Karpas-422 (cell line): ENCODE results near the gene GALNT2. TPM values are rescaled to one million over a fixed set of nuclear protein-coding genes. Genes with fewer than 3 reads are reported as not detected.

ENCODE experiments used
- DNase-seq: peaks from one replicate; pipeline ENCODE4 v3.0.0-alpha.2; 2015
- H2AFZ ChIP-seq: fragments of 200-600 bp; sonication (generic); 2 replicates; pipeline ENCODE4 v1.6.1; 2014; ENCODE audit warnings: antibody characterized with exemption, low read length, mixed read lengths
- H3K27ac ChIP-seq: fragments of 200-600 bp; sonication (generic); 2 replicates; pipeline ENCODE4 v1.5.1; 2014; ENCODE audit warnings: mild to moderate bottlenecking, low read length, moderate library complexity
- H3K27me3 ChIP-seq: fragments of 200-600 bp; sonication (generic); 2 replicates; pipeline ENCODE4 v1.6.1; 2014; ENCODE audit warnings: low read length, mixed read lengths
- H3K36me3 ChIP-seq: fragments of 200-600 bp; sonication (generic); 2 replicates; pipeline ENCODE4 v1.6.1; 2014; ENCODE audit warnings: low read length, mixed read lengths; ENCODE audit not compliant: insufficient read depth
- H3K4me1 ChIP-seq: fragments of 200-600 bp; sonication (generic); 2 replicates; pipeline ENCODE4 v1.6.1; 2014; ENCODE audit warnings: mild to moderate bottlenecking, low read length, mixed read lengths
- H3K4me2 ChIP-seq: fragments of 200-600 bp; sonication (generic); 2 replicates; pipeline ENCODE4 v1.6.1; 2014; ENCODE audit warnings: low read length, low read depth, mild to moderate bottlenecking; ENCODE audit not compliant: poor library complexity, severe bottlenecking
- H3K4me3 ChIP-seq: fragments of 200-600 bp; sonication (generic); 2 replicates; pipeline ENCODE4 v1.5.1; 2014; ENCODE audit warnings: mild to moderate bottlenecking, antibody characterized with exemption, low read length, mixed read lengths
- H3K79me2 ChIP-seq: fragments of 200-600 bp; sonication (generic); 2 replicates; pipeline ENCODE4 v1.6.1; 2014; ENCODE audit warnings: mild to moderate bottlenecking, low read length, mixed read lengths
- H3K9ac ChIP-seq: fragments of 200-600 bp; sonication (generic); 2 replicates; pipeline ENCODE4 v1.6.0; 2014; ENCODE audit warnings: low read length
- H3K9me2 ChIP-seq: fragments of 200-600 bp; sonication (generic), shearing (Covaris generic); replicated peaks from 2 replicates; pipeline ENCODE4 v1.6.0; 2014; ENCODE audit warnings: mild to moderate bottlenecking, low read length, moderate library complexity; ENCODE audit not compliant: insufficient read depth
- H3K9me3 ChIP-seq: fragments of 300-700, 200-600 bp; sonication (generic); 2 replicates; pipeline ENCODE4 v1.6.1; 2014; ENCODE audit warnings: low read length, mixed read lengths
- H4K20me1 ChIP-seq: fragments of 200-600 bp; sonication (generic); 2 replicates; pipeline ENCODE4 v1.6.1; 2014; ENCODE audit warnings: mild to moderate bottlenecking, antibody characterized with exemption, low read length, low read depth; ENCODE audit not compliant: insufficient read depth
- total RNA-seq: library from RNA; depleted of rRNA; stranded (reverse); fragments of >200 nt; shearing (Covaris generic); gene quantifications from 2 replicates; pipeline ENCODE4 v1.2.3, GENCODE V29; 2014; ENCODE audit warnings: low replicate concordance

Gene GALNT2
- total RNA-seq, 1 experiment from 2014 or later, result 2.7 TPM

DNA sequence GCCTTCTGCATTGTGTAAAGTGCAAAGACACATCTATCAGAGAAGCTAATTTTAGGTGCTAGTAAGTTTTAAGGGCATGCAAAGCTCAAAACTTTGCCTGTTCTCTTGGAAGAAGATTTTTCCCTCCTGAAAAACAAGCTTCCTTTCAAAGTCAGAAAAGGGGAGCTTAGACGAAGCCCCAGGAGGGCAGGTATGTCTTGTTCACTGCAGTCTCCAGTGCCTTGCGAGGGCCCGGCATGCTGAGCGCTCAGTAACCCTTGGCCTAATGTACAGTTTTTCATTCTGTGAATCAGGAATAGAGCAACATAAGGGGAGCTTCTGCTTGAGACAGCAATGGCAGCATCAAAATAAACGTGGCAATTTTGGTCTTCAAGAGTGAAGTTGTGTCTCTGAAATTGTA is 35.0 kb downstream of the GALNT2 start:
- DNase-seq, result no peak
- Histone ChIP-seq H3K9me3 (no peaks in the 10 kb centered on the region), H4K20me1 (peaks cover 44% of the 10 kb centered on the region; the same call in 1 of the 2 replicates), H3K36me3 (no peaks in the 10 kb centered on the region), H3K79me2 (no peaks in the 10 kb centered on the region), H3K4me3 (no peak overlapping the region), H3K27ac (no peak overlapping the region), H3K4me2 (no peak overlapping the region), H3K9ac (no peak overlapping the region), H3K9me2 (no peaks in the 10 kb centered on the region), H3K27me3 (no peaks in the 10 kb centered on the region), H2AFZ (no peak overlapping the region), H3K4me1 (no peaks in the 10 kb centered on the region)

DNA sequence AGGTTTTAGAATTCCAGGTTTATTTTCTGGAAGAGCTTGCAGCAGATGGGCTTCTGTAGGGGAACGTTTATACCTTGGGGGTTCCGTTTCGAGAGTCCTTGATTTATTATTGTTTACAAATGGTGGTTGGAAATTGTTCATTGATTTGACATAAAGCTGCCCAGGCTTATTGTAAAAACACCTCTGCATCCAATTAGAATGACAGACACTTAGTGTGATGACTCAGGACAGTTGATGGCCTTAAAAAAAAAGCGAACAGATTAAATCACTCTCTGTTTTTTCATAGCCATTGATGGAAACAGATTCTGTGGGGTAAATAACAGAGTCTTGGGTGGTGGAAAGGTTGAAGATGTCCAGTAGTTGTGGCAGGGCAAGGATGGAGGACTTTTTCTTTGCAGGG is 35.4 kb downstream of the GALNT2 start:
- H3K79me2 ChIP-seq, result no peaks in the 10 kb centered on the region
- peaks cover 44% of the 10 kb centered on the region; the same call in 1 of the 2 replicates for H4K20me1 ChIP-seq
- H3K4me3 ChIP-seq, result no peak overlapping the region
- H2AFZ ChIP-seq, result no peak overlapping the region
- no peaks in the 10 kb centered on the region for H3K9me2 ChIP-seq
- no peak overlapping the region for H3K9ac ChIP-seq
- H3K27me3 ChIP-seq, result no peaks in the 10 kb centered on the region
- H3K27ac ChIP-seq, result no peak overlapping the region
- no peak for DNase-seq
- no peaks in the 10 kb centered on the region for H3K4me1 ChIP-seq
- H3K4me2 ChIP-seq, result no peak overlapping the region
- H3K9me3 ChIP-seq, result no peaks in the 10 kb centered on the region
- H3K36me3 ChIP-seq, result no peaks in the 10 kb centered on the region

DNA sequence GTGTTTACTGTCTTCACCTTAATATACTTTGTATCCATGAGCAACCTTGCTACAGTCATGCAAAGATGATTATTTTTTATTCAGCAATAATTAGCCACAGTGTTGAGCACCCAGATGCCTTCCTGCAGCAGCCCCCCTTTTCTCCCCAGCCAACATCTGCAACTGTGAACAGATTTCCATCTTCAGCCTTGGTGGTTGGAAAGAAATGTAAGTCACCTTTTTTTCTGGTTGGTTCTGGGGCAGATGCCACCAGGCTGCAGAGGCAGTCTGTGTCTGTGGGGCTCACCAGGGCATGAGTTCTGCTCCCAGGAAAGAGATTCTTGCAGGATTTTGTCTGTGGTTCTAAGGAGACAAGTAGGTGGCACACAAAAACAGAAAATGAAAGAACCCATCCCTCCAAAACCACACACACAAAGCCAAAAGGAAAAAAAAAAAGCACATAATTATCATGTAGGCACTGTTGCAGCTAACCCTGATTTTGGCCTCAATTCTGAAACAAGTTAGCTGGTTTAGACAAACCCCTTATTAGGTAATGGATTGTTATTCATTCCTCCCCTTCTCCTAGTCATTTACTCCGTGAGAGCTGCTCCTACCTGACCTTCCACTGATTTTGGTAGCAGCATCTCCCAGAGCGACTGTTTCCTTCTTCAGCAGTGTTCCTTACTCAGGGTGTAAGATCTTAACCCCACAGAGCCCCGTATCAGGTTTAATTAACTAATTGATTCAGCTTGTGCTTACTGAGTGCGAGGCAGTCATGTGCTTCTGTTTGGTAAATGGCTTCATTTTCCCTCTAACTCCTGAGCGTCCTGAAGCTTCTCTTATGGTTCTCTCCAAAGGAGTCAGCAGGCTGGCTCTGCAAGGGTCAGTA is 36.5 kb downstream of the GALNT2 start:
- Histone ChIP-seq H2AFZ (no peak overlapping the region), H3K9me3 (no peaks in the 10 kb centered on the region), H3K27ac (no peak overlapping the region), H3K4me1 (no peaks in the 10 kb centered on the region), H3K27me3 (no peaks in the 10 kb centered on the region), H3K79me2 (no peaks in the 10 kb centered on the region), H3K4me3 (no peak overlapping the region), H4K20me1 (peaks cover 48% of the 10 kb centered on the region; the same call in 1 of the 2 replicates), H3K9ac (no peak overlapping the region), H3K4me2 (no peak overlapping the region), H3K9me2 (no peaks in the 10 kb centered on the region), H3K36me3 (no peaks in the 10 kb centered on the region)
- no peak for DNase-seq

DNA sequence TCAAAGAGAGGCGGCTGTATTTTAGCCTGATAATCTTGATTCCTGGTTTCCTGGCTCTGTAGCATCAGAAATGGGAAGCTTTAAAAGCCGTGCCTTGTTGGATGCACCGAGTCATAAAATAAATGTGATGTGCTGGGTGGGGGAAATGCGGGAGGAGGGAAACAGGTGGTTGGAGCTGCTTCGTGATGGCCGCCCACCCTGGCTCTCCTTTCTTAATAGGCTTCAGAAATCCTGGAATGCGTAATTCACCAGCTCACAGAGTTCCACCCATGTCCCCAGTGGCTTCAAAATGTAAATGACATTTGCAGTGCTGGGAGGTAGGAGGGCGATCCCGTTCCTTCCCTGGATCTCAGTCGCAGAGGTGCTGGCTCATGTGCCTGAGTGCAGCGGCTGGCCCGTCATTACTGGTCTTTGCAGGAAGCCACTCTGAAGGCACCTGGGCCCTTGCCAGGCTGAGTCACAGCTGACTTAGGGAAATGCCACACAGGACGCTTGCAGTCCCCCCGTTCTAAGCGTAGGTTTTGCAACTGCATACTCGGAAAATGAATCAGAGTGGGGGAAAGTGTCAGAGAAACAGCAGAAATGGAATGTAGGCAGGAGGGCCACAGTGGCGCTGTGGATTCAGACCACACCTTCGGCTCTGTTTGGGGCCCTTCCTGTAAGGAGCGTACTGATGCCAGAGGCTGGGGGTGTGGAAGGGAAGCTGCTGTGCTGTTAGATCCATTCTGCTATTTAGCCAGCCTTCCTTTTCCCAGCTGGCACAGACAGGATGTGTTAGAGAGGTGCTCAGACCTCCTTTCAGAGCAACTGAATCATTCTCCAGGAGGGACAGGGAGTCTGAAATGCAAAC is 37.6 kb downstream of the GALNT2 start:
- H3K79me2 ChIP-seq, result no peaks in the 10 kb centered on the region

DNA sequence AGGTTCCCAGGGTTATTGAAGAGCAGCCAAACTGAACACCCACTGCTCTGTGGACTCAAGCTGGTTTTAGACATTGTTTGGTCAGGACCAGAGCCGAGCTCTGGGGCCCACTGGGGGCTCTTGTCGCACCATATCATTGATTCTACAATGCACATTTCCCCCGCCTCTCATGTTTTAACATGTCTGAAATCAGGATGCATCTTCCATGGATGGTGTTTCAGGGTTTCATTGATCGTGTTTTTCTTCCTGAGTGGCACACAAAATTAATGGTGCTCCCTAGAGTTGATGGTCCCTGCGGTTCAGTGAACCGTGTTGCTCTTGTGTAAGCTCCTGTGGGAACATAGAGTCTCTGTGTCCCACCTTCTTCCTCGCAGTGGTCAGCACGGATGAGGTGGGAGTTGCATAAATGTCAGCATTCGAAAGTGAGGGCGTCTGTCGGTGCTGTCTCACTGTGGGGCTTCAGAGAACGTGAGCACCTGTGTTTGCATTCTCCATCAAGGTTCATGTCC is 38.3 kb downstream of the GALNT2 start:
- H3K79me2 ChIP-seq, result no peaks in the 10 kb centered on the region
- H3K9me2 ChIP-seq, result no peaks in the 10 kb centered on the region
- H3K9ac ChIP-seq, result no peak overlapping the region
- no peaks in the 10 kb centered on the region for H3K4me1 ChIP-seq
- H3K9me3 ChIP-seq, result no peaks in the 10 kb centered on the region
- peaks cover 43% of the 10 kb centered on the region; the same call in 1 of the 2 replicates for H4K20me1 ChIP-seq
- no peak for DNase-seq
- no peak overlapping the region for H2AFZ ChIP-seq
- H3K36me3 ChIP-seq, result no peaks in the 10 kb centered on the region
- no peak overlapping the region for H3K4me3 ChIP-seq
- H3K27ac ChIP-seq, result no peak overlapping the region
- H3K4me2 ChIP-seq, result no peak overlapping the region
- no peaks in the 10 kb centered on the region for H3K27me3 ChIP-seq

More for the DNA sequence above, 37.6 kb downstream of the GALNT2 start:
- Histone ChIP-seq H3K4me3 (no peak overlapping the region), H3K9ac (no peak overlapping the region), H3K27ac (no peak overlapping the region), H3K27me3 (no peaks in the 10 kb centered on the region), H3K9me3 (no peaks in the 10 kb centered on the region), H3K36me3 (no peaks in the 10 kb centered on the region), H3K9me2 (no peaks in the 10 kb centered on the region), H3K4me2 (no peak overlapping the region), H4K20me1 (peaks cover 47% of the 10 kb centered on the region; the same call in 1 of the 2 replicates), H2AFZ (no peak overlapping the region), H3K4me1 (no peaks in the 10 kb centered on the region)
- DNase-seq, result no peak

DNA sequence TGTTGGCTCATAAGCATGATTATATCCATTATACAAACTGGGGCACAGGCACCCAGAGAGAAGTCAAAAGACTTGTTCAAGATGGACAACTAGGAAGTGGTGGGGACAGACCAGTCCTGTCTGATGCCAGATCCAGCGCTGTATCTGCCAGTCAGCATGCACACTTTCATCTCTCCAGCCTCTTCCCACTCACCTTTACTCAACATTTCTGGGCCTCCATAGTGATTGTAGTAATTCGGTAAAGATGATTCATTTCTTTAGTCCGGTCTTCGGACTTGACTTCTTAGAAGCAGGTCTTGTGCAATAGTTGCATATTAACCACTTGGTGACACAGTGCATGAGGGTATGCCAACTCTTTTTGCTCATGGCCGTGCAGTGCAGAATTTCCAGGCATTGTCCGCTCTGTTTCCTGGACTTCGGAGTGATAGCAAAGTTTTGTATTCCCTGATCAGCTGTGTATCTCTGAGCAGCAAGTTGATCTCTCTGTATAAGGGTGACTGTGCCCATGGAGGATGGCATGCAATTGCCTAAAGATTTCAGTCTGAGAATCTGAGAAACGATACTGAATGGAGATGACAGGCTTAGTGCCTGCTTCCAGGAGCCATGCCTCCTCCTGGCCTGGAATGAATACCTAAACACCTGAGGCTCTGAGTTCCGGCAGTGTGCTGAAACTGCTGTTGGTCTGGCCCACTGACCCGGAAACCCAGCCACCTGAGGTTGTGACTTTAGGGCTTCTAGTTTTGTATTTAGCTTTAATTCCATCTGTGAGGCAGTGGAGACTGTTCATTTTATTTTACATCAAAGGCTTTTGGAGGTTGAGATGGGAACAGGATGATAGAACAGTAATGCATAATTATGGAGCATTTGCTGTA is 39.0 kb downstream of the GALNT2 start:
- Histone ChIP-seq H3K4me3 (no peak overlapping the region), H4K20me1 (peaks cover 45% of the 10 kb centered on the region), H2AFZ (no peak overlapping the region), H3K36me3 (no peaks in the 10 kb centered on the region), H3K27me3 (no peaks in the 10 kb centered on the region), H3K4me2 (no peak overlapping the region), H3K27ac (no peak overlapping the region), H3K9me3 (no peaks in the 10 kb centered on the region), H3K9ac (no peak overlapping the region), H3K79me2 (no peaks in the 10 kb centered on the region), H3K9me2 (no peaks in the 10 kb centered on the region), H3K4me1 (no peaks in the 10 kb centered on the region)
- DNase-seq, result no peak

DNA sequence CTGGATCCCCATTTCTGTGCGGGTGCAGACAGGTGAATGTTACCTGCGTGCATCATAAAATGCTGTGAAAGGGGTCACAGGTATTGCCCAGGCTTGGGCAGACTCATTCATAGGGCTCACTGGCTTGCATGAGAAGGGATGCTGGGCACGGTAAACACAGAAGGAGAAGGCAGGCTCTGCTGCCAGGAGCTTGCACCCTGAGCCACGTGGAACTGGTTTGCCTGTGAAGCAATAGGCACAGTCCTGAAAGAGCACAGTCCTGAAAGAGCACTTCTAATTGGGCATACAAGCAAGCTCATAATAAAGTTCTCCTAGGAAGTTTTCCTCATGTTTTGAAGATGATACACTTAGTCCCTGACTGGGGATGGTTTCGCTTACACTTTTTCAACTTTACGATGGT is 40.9 kb downstream of the GALNT2 start:
- Histone ChIP-seq H4K20me1 (peaks cover 55% of the 10 kb centered on the region), H2AFZ (no peak overlapping the region), H3K4me1 (no peaks in the 10 kb centered on the region)

More for the DNA sequence above, 40.9 kb downstream of the GALNT2 start:
- H3K9me2 ChIP-seq, result no peaks in the 10 kb centered on the region
- no peak overlapping the region for H3K27ac ChIP-seq
- H3K9ac ChIP-seq, result no peak overlapping the region
- no peak overlapping the region for H3K4me2 ChIP-seq
- no peaks in the 10 kb centered on the region for H3K9me3 ChIP-seq
- DNase-seq, result no peak
- no peak overlapping the region for H3K4me3 ChIP-seq
- no peaks in the 10 kb centered on the region for H3K79me2 ChIP-seq
- no peaks in the 10 kb centered on the region for H3K27me3 ChIP-seq
- H3K36me3 ChIP-seq, result no peaks in the 10 kb centered on the region
